Activated CD4-positive, alpha-beta memory T cell treated with anti-CD3 and anti-CD28 coated beads for 36 hours (primary cell): ENCODE measurements around the gene TK1. TPM values are rescaled to one million over a fixed set of nuclear protein-coding genes. Genes with fewer than 3 reads are reported as not detected.
A peak's percentile ranks its signal among the peaks of the same experiment; 100 is the strongest.

Experiments used
- CTCF ChIA-PET: fragments of 350-600 bp; sonication (Branson Sonifier 250); formaldehyde crosslinking; loops from one replicate; lab custom pipeline; 2021; ENCODE audit warnings: antibody characterized with exemption, inconsistent platforms; lab: Charles Lee
- POLR2A ChIA-PET: fragments of 350-600 bp; sonication (Branson Sonifier 250); formaldehyde crosslinking; loops from one replicate; lab custom pipeline; 2021; ENCODE audit warnings: antibody characterized with exemption; lab: Charles Lee
- DNase-seq: peaks from one replicate; pipeline ENCODE4 v3.0.0-alpha.2; 2020
- H3K27ac Mint-ChIP-seq: one replicate; pipeline ENCODE4 v1.8.0; 2021; ENCODE audit warnings: mixed read lengths
- H3K27me3 Mint-ChIP-seq: one replicate; pipeline ENCODE4 v1.8.0; 2021; ENCODE audit warnings: mixed read lengths
- H3K36me3 Mint-ChIP-seq: one replicate; pipeline ENCODE4 v1.8.0; 2021; ENCODE audit warnings: mixed read lengths
- H3K4me1 Mint-ChIP-seq: one replicate; pipeline ENCODE4 v1.8.0; 2021; ENCODE audit warnings: low read depth, mixed read lengths
- H3K4me3 Mint-ChIP-seq: one replicate; pipeline ENCODE4 v1.8.0; 2021; ENCODE audit warnings: mild to moderate bottlenecking, mixed read lengths
- H3K9me3 Mint-ChIP-seq: one replicate; pipeline ENCODE4 v1.8.0; 2021; ENCODE audit warnings: mixed read lengths
- intact Hi-C: fragments of 100-400 bp; cut with micrococcal nuclease; formaldehyde crosslinking; loops from one replicate; pipeline ENCODE4 v1.15.1; 2023
- total RNA-seq, 2 experiments: library from RNA; stranded (reverse); gene quantifications; one replicate each; pipeline ENCODE4 v1.2.3, GENCODE V29; 2021

The TK1 gene
- total RNA-seq, 2 experiments from 2014 or later = 188 to 193 TPM

DNA sequence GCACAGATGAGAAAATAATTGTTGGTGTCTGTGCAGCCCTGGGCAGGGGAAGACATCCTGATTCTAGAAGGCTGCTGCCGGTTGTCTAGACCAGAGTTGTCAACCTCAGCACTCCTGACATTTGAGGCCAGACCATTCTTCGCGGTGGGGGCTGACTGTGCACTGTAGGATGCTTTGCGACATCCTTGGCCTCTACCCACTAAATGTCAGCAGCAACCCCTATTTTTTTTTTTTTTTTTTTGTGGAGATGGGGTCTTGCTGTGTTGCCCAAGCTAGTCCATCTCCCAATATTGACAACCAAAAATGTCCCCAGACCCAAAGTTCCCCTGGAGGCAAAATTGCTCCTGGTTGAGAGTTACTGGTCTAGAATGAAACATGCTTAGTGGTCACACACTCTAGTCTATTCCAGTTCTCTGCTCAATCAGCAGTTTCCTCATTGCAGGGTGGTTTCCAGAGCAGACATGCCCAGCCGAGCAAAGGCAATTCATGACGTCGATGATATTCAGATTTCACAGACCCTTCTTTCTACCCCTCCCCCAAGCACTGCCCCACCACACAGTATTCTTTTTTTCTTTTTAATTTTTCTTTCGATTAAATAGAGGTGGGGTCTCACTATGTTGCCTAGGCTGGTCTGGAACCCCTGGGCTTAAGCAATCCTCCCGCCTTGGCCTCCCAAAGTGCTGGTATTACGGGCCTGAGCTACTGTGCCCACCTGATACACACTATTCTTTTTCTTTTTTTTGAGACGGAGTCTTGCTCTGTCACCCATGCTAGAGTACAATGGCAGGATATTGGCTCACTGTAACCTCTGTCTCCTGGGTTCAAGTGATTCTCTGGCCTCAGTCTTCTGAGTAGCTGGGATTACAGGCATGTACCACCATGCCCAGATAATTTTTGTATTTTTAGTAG, 31.7 kb downstream of the TK1 start:
- Mint-ChIP-seq H3K4me3 (no peak overlapping the region), H3K36me3 (no peaks in the 10 kb centered on the region), H3K27me3 (no peaks in the 10 kb centered on the region), H3K9me3 (no peaks in the 10 kb centered on the region), H3K27ac (no peak overlapping the region), H3K4me1 (peaks cover 8% of the 10 kb centered on the region)
- no peak for DNase-seq
- ChIA-PET POLR2A (interaction anchor here (1.1 kb wide), 1 partner anchor 15 kb away, joined by 5 read pairs; no protein-coding TSS in a partner anchor), CTCF (no interaction called here)
- intact Hi-C loops = no loop called here

DNA sequence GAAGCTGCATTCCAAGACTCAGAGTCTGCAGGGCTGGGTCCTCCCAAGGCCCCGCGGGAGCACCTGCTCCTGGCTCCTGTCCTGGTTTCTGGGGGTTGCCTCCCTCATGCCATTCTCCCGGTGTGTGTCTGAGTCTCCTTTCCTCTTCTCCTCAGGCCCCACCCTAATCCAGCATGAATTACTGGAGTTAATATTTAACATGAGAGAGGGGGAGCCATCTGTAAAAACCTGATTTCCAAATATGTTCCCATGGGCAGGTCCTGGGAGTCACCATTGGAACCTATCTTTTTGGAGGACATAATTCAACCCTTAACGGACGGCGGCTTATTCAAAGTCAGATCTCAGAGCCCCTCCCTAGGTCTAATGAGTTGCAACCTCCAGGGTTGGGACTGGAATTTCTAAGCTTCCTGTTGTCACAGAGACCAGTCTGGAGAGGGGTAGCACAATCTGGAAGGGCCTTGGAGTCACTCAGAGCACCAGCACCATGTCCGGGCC, 35.3 kb downstream of the TK1 start:
- DNase-seq = no peak
- intact Hi-C loops = no loop called here
- ChIA-PET POLR2A (no interaction called here), CTCF (interaction anchor here (2.9 kb wide), 1 partner anchor 25 kb away, joined by 7 read pairs; no protein-coding TSS in a partner anchor)
- H3K4me1 Mint-ChIP-seq = peaks cover 6% of the 10 kb centered on the region
- H3K27me3 Mint-ChIP-seq = no peaks in the 10 kb centered on the region
- no peak overlapping the region for H3K4me3 Mint-ChIP-seq
- H3K27ac Mint-ChIP-seq = no peak overlapping the region
- no peaks in the 10 kb centered on the region for H3K9me3 Mint-ChIP-seq
- no peaks in the 10 kb centered on the region for H3K36me3 Mint-ChIP-seq

DNA sequence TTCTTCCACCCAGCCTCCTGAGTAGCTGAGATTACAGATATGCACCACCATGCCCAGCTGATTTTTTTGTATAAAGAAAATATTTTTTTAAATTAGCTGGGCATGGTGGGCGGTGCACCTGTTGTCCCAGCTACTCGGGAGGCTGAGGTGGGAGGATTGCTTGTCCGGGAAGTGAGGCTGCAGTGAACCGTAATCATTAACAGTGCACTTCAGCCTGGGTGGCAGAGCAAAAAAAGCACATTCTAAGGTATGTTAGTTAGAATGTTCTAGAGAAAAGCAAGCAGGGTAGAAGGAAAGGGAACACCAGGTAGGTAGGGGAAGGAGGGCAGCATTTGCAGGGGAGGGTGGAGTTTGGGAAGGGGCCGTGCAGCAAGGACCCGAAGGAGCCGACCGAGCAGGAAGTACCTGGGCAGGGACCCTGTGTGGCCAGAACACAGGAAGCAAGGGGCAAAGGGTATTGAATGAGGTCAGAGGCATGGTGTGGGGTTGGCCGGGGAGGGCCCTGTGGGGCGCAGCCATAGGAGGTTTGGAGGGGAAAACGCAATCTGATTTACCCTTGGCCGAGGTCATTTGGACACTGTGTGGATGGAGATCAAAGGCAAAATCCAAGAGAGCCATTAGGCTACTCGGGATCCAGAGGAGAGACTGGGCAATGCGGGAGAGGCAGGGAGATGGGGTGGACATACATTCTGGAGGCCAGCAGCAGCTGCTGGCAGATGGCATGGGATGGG, 38.4 kb downstream of the TK1 start:
- Mint-ChIP-seq H3K36me3 (no peaks in the 10 kb centered on the region), H3K4me3 (no peak overlapping the region), H3K27me3 (no peaks in the 10 kb centered on the region), H3K27ac (no peak overlapping the region), H3K4me1 (peaks cover 6% of the 10 kb centered on the region), H3K9me3 (no peaks in the 10 kb centered on the region)
- intact Hi-C loops = no loop called here
- CTCF ChIA-PET = interaction anchor here (1.4 to 2.1 kb wide), 2 partner anchors 28 to 63 kb away, joined by 3 to 7 read pairs; no protein-coding TSS in a partner anchor
- POLR2A ChIA-PET = no interaction called here
- no peak for DNase-seq

DNA sequence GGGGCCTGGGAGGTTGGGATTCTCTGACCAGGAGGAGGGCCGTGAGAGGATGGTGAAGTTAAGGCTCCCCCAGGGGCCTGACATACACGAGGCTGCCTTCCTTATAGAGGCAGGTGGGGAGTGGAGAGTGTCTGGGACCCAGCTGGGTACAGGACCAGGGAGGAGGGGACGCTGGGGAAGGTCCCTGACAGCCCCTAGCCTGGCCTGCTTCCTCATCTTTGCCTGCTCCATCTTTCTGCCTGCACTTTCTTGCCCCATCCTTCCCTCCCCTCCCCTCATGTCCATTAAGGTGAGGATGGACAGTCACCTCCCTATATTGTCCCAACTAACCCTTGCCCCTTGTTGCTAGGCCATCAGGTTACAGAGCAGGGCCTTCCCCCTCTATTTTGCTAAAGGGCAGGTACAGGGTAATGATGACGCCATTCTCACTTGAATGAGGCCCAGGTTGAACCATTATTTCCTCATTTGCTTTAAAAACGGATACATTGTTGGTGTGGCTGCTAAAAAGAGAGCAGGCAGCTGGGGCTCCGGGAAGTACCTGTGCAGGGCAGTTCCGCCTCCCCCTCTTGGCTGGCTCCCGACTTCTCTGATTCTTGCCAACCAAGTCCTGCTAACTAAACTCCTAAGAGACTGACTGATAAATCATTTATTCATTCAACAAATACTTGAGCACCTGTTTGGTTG, 39.4 kb downstream of the TK1 start:
- peak; percentile 18 for DNase-seq
- Mint-ChIP-seq H3K36me3 (peaks cover 2% of the 10 kb centered on the region), H3K4me1 (peaks cover 8% of the 10 kb centered on the region), H3K9me3 (no peaks in the 10 kb centered on the region), H3K4me3 (no peak overlapping the region), H3K27me3 (no peaks in the 10 kb centered on the region), H3K27ac (peak overlapping the region; percentile 38)
- ChIA-PET POLR2A (no interaction called here), CTCF (interaction anchor here (2.1 kb wide), 1 partner anchor 29 kb away, joined by 7 read pairs; no protein-coding TSS in a partner anchor)
- intact Hi-C loops = no loop called here

DNA sequence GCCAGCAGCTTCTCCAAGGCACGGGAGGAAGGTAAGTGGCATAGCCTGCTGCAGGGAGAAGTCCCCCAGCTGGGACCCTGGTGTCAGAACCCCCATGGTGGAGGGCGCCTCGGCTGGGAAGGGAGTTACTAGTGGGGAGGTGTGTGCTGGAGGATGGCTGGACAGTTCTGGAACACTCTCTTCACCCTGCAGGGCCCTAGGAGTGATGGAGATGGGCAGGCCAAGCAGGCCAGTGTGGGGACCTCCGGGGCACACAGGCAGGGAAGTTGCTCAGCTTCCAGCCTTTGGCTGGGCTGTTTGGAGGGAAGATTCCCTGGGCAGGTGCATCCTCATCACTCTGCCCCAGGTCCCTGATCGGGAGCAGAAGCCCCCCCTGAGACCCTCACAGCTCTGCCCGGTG, 40.0 kb downstream of the TK1 start:
- H3K36me3 Mint-ChIP-seq = peaks cover 7% of the 10 kb centered on the region
- no peaks in the 10 kb centered on the region for H3K27me3 Mint-ChIP-seq
- CTCF ChIA-PET = interaction anchor here (0.6 kb wide), 1 partner anchor 472 kb away, joined by 3 read pairs; no protein-coding TSS in a partner anchor
- no peak for DNase-seq
- no peaks in the 10 kb centered on the region for H3K9me3 Mint-ChIP-seq
- H3K4me3 Mint-ChIP-seq = no peak overlapping the region
- H3K4me1 Mint-ChIP-seq = peaks cover 14% of the 10 kb centered on the region
- intact Hi-C loops = no loop called here
- POLR2A ChIA-PET = no interaction called here
- no peak overlapping the region for H3K27ac Mint-ChIP-seq

DNA sequence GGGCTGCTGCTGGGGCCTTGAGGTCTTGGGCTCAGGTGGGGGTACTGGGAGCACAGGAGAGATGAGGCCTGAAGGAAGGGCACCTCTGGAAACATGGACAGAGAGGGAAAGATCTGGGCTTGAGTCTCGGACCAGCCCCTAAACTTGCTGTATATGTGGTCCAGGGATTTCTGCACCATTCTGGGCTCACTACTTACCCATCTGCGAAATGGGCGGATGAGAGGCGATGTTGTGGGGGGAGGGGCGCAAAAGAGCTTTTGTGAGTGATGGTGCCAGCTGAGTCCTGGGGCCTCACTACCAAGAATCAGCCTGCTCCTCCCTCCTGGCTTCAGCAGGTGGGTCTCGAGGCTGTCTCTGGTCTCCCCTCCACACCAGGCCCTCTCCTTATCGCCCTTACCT, 40.4 kb downstream of the TK1 start:
- intact Hi-C loops = no loop called here

DNA sequence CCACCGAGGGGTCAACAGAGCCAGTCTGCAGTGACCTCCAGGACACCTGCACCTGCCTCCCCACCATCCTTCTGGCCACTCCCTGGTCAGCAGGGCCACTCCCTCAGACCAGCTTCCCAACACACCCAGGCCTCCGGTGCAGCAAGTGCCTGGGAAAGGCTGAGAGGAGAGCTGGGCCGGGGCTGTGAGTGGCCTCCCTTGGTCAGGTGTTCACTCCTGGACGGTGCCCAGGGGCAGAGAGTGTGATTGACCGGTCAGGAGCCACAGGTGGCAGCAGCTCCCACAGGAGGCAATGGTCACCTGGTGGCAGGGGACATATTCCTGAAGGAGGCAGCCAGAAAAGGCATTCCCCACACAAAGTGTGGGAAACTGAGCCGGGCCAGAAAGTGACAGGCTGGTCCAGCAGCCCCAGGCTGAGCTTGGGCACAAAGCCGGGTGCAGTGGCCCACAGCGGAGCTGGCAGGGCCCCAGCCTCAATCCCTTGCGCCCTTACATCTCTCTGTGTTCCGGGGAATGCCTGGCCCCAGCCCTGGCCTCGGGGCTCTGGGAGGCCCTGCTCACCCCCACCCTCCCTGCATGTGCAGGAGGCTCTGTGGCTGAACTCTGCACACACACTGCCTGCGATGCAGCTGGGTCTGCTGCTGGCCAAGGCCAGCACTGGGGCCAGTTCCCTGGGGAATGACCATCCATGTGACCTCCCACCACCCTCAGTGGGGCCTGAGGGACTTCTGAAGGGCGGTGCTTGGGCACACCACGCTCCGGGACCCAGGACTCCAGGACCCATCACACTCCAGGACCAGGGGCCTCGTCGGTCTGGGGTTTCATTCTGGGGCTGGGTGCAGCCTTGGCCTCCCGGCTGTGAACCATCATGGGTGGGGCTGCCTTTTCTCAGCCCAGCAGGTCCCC, 41.9 kb downstream of the TK1 start:
- ChIA-PET POLR2A (interaction anchor here (0.6 kb wide), 1 partner anchor 65 kb away, joined by 3 read pairs; no protein-coding TSS in a partner anchor), CTCF (interaction anchor here (1.1 to 1.4 kb wide), 2 partner anchors 10 to 106 kb away, joined by 3 read pairs; no protein-coding TSS in a partner anchor)
- no peak for DNase-seq
- H3K36me3 Mint-ChIP-seq = peaks cover 18% of the 10 kb centered on the region
- intact Hi-C loops = no loop called here
- H3K4me1 Mint-ChIP-seq = peaks cover 26% of the 10 kb centered on the region
- no peak overlapping the region for H3K27ac Mint-ChIP-seq
- no peak overlapping the region for H3K4me3 Mint-ChIP-seq
- H3K27me3 Mint-ChIP-seq = no peaks in the 10 kb centered on the region
- no peaks in the 10 kb centered on the region for H3K9me3 Mint-ChIP-seq

More for the DNA sequence above, 40.4 kb downstream of the TK1 start:
- no peaks in the 10 kb centered on the region for H3K9me3 Mint-ChIP-seq
- POLR2A ChIA-PET = no interaction called here
- no peaks in the 10 kb centered on the region for H3K27me3 Mint-ChIP-seq
- peaks cover 16% of the 10 kb centered on the region for H3K4me1 Mint-ChIP-seq
- H3K27ac Mint-ChIP-seq = peak overlapping the region; percentile 34
- H3K4me3 Mint-ChIP-seq = no peak overlapping the region
- DNase-seq = no peak
- peaks cover 11% of the 10 kb centered on the region for H3K36me3 Mint-ChIP-seq
- CTCF ChIA-PET = interaction anchor here (0.6 kb wide), 1 partner anchor 472 kb away, joined by 3 read pairs; no protein-coding TSS in a partner anchor

DNA sequence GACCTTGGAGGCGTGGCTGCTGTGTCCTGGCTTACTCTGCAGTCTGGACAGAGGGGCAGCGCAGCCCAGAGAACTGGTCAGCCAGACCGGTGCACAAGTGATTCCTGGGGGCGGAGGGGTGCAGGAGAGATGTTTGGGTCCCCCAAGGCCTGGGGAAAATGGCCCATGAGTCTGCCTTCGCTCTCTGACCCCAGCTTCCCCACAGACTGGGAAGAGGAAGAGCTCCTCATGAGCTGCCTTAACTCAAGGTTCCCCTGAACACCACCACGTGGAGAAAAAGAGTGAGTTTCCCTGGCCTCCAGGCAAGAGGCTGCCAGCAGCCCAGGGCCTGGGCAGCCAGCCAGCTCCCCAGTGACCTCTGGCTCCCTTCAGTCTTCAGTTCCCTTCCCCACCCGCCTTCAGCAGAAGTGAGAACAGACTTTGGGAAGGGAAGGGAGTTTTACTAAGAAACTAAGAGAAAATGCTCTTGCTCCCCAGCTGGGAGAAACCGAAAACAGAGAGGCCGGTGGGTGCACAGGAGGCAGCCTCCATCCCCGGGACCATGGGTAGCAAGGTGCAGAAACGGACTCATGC, 42.6 kb downstream of the TK1 start:
- CTCF ChIA-PET = interaction anchor here (1.0 to 1.4 kb wide), 4 partner anchors 9 to 107 kb away, joined by 3 to 5 read pairs (median 3); no protein-coding TSS in a partner anchor
- POLR2A ChIA-PET = interaction anchor here (1.0 kb wide), 1 partner anchor 30 kb away, joined by 3 read pairs; no protein-coding TSS in a partner anchor
- no peaks in the 10 kb centered on the region for H3K9me3 Mint-ChIP-seq
- no peak for DNase-seq
- H3K4me1 Mint-ChIP-seq = peaks cover 29% of the 10 kb centered on the region
- H3K4me3 Mint-ChIP-seq = no peak overlapping the region
- no peaks in the 10 kb centered on the region for H3K27me3 Mint-ChIP-seq
- intact Hi-C loops = no loop called here
- H3K36me3 Mint-ChIP-seq = peaks cover 22% of the 10 kb centered on the region
- no peak overlapping the region for H3K27ac Mint-ChIP-seq

DNA sequence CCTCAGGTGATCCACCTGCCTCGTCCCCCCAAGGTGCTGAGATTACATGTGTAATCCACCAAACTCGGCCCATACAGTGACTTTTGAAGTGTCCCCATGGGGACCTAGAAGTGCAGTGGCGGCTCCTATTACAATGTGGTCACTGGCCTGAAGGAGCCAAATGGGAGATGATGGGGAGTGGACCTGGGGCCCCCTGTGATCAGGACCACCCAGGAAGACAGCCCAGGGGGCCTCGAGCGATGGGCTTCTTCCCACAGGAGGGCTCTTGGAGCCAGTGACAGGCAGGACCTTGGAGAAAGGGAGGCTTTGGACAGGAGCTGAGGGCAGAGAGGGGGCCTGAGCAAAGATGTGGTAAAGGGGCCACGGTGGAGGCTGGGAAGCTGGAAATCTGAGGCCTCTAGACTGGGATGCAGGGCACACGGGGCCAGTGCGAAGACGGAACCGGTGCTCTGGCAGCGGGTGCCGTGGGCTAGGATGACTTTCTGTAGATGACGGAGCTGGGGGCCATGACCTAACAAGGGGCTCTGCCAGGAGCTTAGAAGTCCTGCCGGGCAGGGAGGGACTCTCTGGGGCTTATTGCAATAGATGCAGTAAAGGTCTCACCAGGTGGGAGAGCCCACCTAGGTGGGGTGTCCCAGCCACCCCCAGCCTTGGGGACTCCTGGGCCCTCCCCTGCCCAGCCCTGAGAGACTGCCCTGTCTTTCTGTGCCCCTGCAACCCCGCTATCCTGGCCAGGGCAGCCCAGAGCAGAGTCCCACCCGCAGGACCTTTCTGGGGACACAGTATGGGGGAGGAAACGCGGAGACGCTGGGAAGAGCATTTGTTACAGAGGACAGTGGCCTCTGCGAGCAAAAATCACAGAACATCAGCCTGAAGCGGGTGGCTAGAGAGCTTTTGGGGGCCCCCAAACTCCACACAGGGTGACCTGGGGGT, 43.4 kb downstream of the TK1 start:
- Mint-ChIP-seq H3K9me3 (no peaks in the 10 kb centered on the region), H3K4me3 (no peak overlapping the region), H3K27me3 (no peaks in the 10 kb centered on the region), H3K36me3 (peaks cover 24% of the 10 kb centered on the region), H3K4me1 (peaks cover 35% of the 10 kb centered on the region), H3K27ac (no peak overlapping the region)
- no peak for DNase-seq
- intact Hi-C loops = no loop called here
- ChIA-PET POLR2A (interaction anchor here (1.0 to 2.3 kb wide), 2 partner anchors 10 to 31 kb away, joined by 3 to 7 read pairs; no protein-coding TSS in a partner anchor), CTCF (interaction anchor here (1.0 to 1.4 kb wide), 3 partner anchors 33 to 107 kb away, joined by 3 to 5 read pairs (median 3); no protein-coding TSS in a partner anchor)
